ENCODE measurements around the gene CUEDC1. TPM values are rescaled to one million over a fixed set of nuclear protein-coding genes. Genes with fewer than 3 reads are reported as not detected.

Gene CUEDC1
- total and polyA plus RNA-seq, 2 of the 13 experiments (the other 11 are each of a cell fraction or from before 2014, with no cell fraction given): 7.4 to 12.9 TPM

GRCh38 chr17:57875290-57876022, 79.8 kb downstream of the CUEDC1 start (continued):
- TF ChIP-seq ZNF343 (CRISPR knock-in tag; IDR thresholded peaks at IDR 0.05) (no peak), ZNF333 (CRISPR knock-in tag; IDR thresholded peaks at IDR 0.05; ENCODE audit: borderline replicate concordance) (no peak), RELA (CRISPR knock-in tag; IDR thresholded peaks at IDR 0.05) (no peak), ZNF230 (CRISPR knock-in tag; IDR thresholded peaks at IDR 0.05) (no peak), ZNF550 (CRISPR knock-in tag; IDR thresholded peaks at IDR 0.05; ENCODE audit: borderline replicate concordance) (no peak), BHLHE40 (IDR thresholded peaks at IDR 0.05; ENCODE audit: low read length) (peak; percentile 38; the same call in 1 of the 2 replicates), ZBTB46 (CRISPR knock-in tag; IDR thresholded peaks at IDR 0.05; ENCODE audit: borderline replicate concordance) (no peak), ZKSCAN8 (CRISPR knock-in tag; IDR thresholded peaks at IDR 0.05; ENCODE audit: borderline replicate concordance) (no peak), ZFP91 (CRISPR knock-in tag; IDR thresholded peaks at IDR 0.05; ENCODE audit: borderline replicate concordance) (peak; percentile 48; the same call in 1 of the 2 replicates), KDM3A (CRISPR knock-in tag; IDR thresholded peaks at IDR 0.05; ENCODE audit: low read depth) (peak; percentile 47; the same call in 1 of the 2 replicates), GTF2F1 (IDR thresholded peaks at IDR 0.05; ENCODE audit: low read length) (0 out of 2 replicates have a peak, but pooled peaks have one; percentile 18), HDAC6 (IDR thresholded peaks at IDR 0.05; ENCODE audit: low read depth, low read length) (no peak), ZSCAN12 (CRISPR knock-in tag; IDR thresholded peaks at IDR 0.05) (no peak), ZBTB33 (CRISPR knock-in tag; IDR thresholded peaks at IDR 0.05) (0 out of 2 replicates have a peak, but pooled peaks have one; percentile 40), U2AF2 (IDR thresholded peaks at IDR 0.05; ENCODE audit: low read depth, low read length) (no peak), ZNF234 (CRISPR knock-in tag; conservative IDR thresholded peaks at IDR 0.05) (no peak), POGZ (CRISPR knock-in tag; IDR thresholded peaks at IDR 0.05) (no peak), CENPBD1 (CRISPR knock-in tag; IDR thresholded peaks at IDR 0.05; ENCODE audit: borderline replicate concordance, low read depth) (no peak), ZNF253 (CRISPR knock-in tag; IDR thresholded peaks at IDR 0.05; ENCODE audit: borderline replicate concordance) (no peak), PHF8 (CRISPR knock-in tag; IDR thresholded peaks at IDR 0.05) (peak; percentile 49), ADNP (CRISPR knock-in tag; IDR thresholded peaks at IDR 0.05) (no peak), GMEB2 (CRISPR knock-in tag; IDR thresholded peaks at IDR 0.05; ENCODE audit: low read depth) (no peak), ZFYVE20 (CRISPR knock-in tag; IDR thresholded peaks at IDR 0.05; ENCODE audit: borderline replicate concordance, low read depth) (no peak)

Data from HepG2 (cell line).